HepG2 (cell line): ENCODE measurements around the gene CCL22.

Source experiments
- CREB3 ChIP-seq: sonication (generic); formaldehyde crosslinking; IDR thresholded peaks from 2 replicates; pipeline ENCODE4 v1.5.0; 2020; ENCODE audit warnings: missing genetic modification reagents
- ETV5 ChIP-seq: IDR thresholded peaks from 2 replicates; pipeline ENCODE4 v1.6.1; 2018; ENCODE audit warnings: missing biosample characterization, missing genetic modification reagents, inconsistent platforms, borderline replicate concordance
- EZH2 ChIP-seq: conservative IDR thresholded peaks from 2 replicates; pipeline ENCODE4 v1.6.1; 2012; ENCODE audit warnings: mild to moderate bottlenecking, low read depth, low read length, moderate library complexity
- KAT7 ChIP-seq: IDR thresholded peaks from 2 replicates; pipeline ENCODE4 v1.6.1; 2018; ENCODE audit warnings: borderline replicate concordance, missing compliant biosample characterization
- KDM2A ChIP-seq: sonication (generic); formaldehyde crosslinking; IDR thresholded peaks from 2 replicates; pipeline ENCODE4 v1.4.0; 2020; ENCODE audit warnings: low read depth, missing genetic modification reagents, borderline replicate concordance
- KLF16 ChIP-seq, 2 experiments: sonication (generic) in 1 of 2; formaldehyde crosslinking in 1 of 2; IDR thresholded peaks; 2 replicates each; pipeline versions ENCODE4 v1.6.1 to v1.8.0; 2016 to 2023; ENCODE audit warnings: missing genetic modification reagents in 2 of 2, missing compliant biosample characterization in 1 of 2
- MAFK ChIP-seq, 2 experiments: IDR thresholded peaks in 1 of 2; conservative IDR thresholded peaks in 1 of 2; 2 replicates each; pipeline ENCODE4 v1.6.1; 2011; ENCODE audit warnings: improper control_type of control experiment in 2 of 2, low read length in 2 of 2
- NFE2L2 ChIP-seq: fragments of 150-350 bp; IDR thresholded peaks from 2 replicates; pipeline ENCODE4 v1.6.1; 2014; ENCODE audit warnings: low read length
- NFYB ChIP-seq: sonication (generic); formaldehyde crosslinking; IDR thresholded peaks from 2 replicates; pipeline ENCODE4 v1.4.0; 2020; ENCODE audit warnings: missing genetic modification reagents
- PAX8 ChIP-seq: sonication (generic); formaldehyde crosslinking; IDR thresholded peaks from 2 replicates; pipeline ENCODE4 v1.8.0; 2022; ENCODE audit warnings: mild to moderate bottlenecking, missing genetic modification reagents, borderline replicate concordance
- POLR2A ChIP-seq, 2 experiments: IDR thresholded peaks; 2 replicates each; pipeline ENCODE4 v1.6.1; 2011; ENCODE audit warnings: low read depth in 2 of 2, low read length in 2 of 2, mild to moderate bottlenecking in 1 of 2, moderate library complexity in 1 of 2; ENCODE audit not compliant: insufficient read depth in 1 of 2
- PRMT3 ChIP-seq: sonication (generic); formaldehyde crosslinking; IDR thresholded peaks from 2 replicates; pipeline ENCODE4 v1.8.1; 2022; ENCODE audit warnings: low read depth, mild to moderate bottlenecking, moderate library complexity, missing genetic modification reagents, borderline replicate concordance
- SP1 ChIP-seq, 2 experiments: fragments of 450-650 bp in 1 of 2; sonication (generic) in 1 of 2; formaldehyde crosslinking in 1 of 2; IDR thresholded peaks; 2 replicates each; pipeline versions ENCODE4 v1.4.0 to v1.6.1; 2016 to 2020; ENCODE audit warnings: missing genetic modification reagents in 1 of 2
- UBTF ChIP-seq: sonication (generic); formaldehyde crosslinking; IDR thresholded peaks from 2 replicates; pipeline ENCODE4 v1.4.0; 2020; ENCODE audit warnings: mild to moderate bottlenecking, missing genetic modification reagents

GRCh38 chr16:57358086-57358420, 530 bp upstream of the CCL22 start:
- TF ChIP-seq KLF16 (CRISPR knock-in tag; IDR thresholded peaks at IDR 0.05) (no peak), KDM2A (no peak), ETV5 (no peak), MAFK (conservative IDR thresholded peaks at IDR 0.05 in 1 of 2, IDR thresholded peaks at IDR 0.05 in 1 of 2; ENCODE audit: low read length in 2 of 2) (no peak), SP1 (IDR thresholded peaks at IDR 0.05) (no peak), SP1 (CRISPR knock-in tag; IDR thresholded peaks at IDR 0.05) (no peak), PAX8 (CRISPR knock-in tag) (no peak), KAT7 (CRISPR knock-in tag) (no peak), NFYB (CRISPR knock-in tag) (no peak), EZH2 (no peak), POLR2A (IDR thresholded peaks at IDR 0.05; ENCODE audit: insufficient read depth in 1 of 2, low read depth in 2 of 2, low read length in 2 of 2) (no peak), UBTF (CRISPR knock-in tag) (no peak), NFE2L2 (no peak), CREB3 (CRISPR knock-in tag) (no peak), PRMT3 (CRISPR knock-in tag) (no peak)
